SU-DHL-6 (cell line): ENCODE data around the gene MBTPS2.

Source experiments
- CTCF ChIP-seq: fragments of 200-600 bp; sonication (generic); IDR thresholded peaks from one replicate; pipeline ENCODE4 v1.5.1; 2017; ENCODE audit warnings: antibody characterized with exemption, mild to moderate bottlenecking, low read length, moderate library complexity; ENCODE audit not compliant: insufficient read depth, poor library complexity, severe bottlenecking
- EZH2phosphoT487 ChIP-seq: fragments of 200-600 bp; sonication (generic), shearing (Covaris generic); conservative IDR thresholded peaks from 2 replicates; pipeline ENCODE4 v1.6.1; 2018; ENCODE audit warnings: mild to moderate bottlenecking, antibody characterized with exemption, low read length, moderate library complexity, mixed read lengths

- TF ChIP-seq CTCF, result no peak
- TF ChIP-seq EZH2phosphoT487, result no peak
Measured at GRCh38 chrX:21905313-21905712, 65.9 kb downstream of the MBTPS2 start.
